Astrocyte (in vitro differentiated cells and primary cell): ENCODE data around the gene KIRREL3. TPM values are rescaled to one million over a fixed set of nuclear protein-coding genes. Genes with fewer than 3 reads are reported as not detected.

Experiments used
- DNase-seq: peaks from one replicate; pipeline ENCODE4 v3.0.0-alpha.2; 2010; ENCODE audit warnings: low read depth
- FAIRE-seq: peaks from 2 replicates; lab custom pipeline; 2011; peaks lifted over from hg19 to GRCh38; lab: Jason Lieb, UNC
- H2AFZ ChIP-seq: 2 replicates; pipeline ENCODE4 v1.6.0; 2012; ENCODE audit warnings: low read depth, low read length, inconsistent platforms
- H3K27ac ChIP-seq: 2 replicates; pipeline ENCODE4 v1.5.1; 2011; ENCODE audit warnings: low read depth, low read length, inconsistent platforms
- H3K27me3 ChIP-seq: 2 replicates; pipeline ENCODE4 v1.6.0; 2011; ENCODE audit warnings: low read length, inconsistent platforms; ENCODE audit not compliant: insufficient read depth
- H3K36me3 ChIP-seq: 2 replicates; pipeline ENCODE4 v1.5.1; 2011; ENCODE audit warnings: low read length, inconsistent platforms; ENCODE audit not compliant: insufficient read depth
- H3K4me1 ChIP-seq: 2 replicates; pipeline ENCODE4 v1.5.1; 2011; ENCODE audit warnings: low read length, inconsistent platforms; ENCODE audit not compliant: insufficient read depth
- H3K4me2 ChIP-seq: 2 replicates; pipeline ENCODE4 v1.6.0; 2012; ENCODE audit warnings: low read length, inconsistent platforms
- H3K4me3 ChIP-seq: 2 replicates; pipeline ENCODE4 v1.5.1; 2011; ENCODE audit warnings: low read depth, mild to moderate bottlenecking, low read length, inconsistent platforms; ENCODE audit not compliant: insufficient read depth
- H3K79me2 ChIP-seq: 2 replicates; pipeline ENCODE4 v1.6.0; 2012; ENCODE audit warnings: mild to moderate bottlenecking, low read length, inconsistent platforms; ENCODE audit not compliant: insufficient read depth
- H3K9ac ChIP-seq: 2 replicates; pipeline ENCODE4 v1.6.0; 2012; ENCODE audit warnings: mild to moderate bottlenecking, low read length, inconsistent platforms
- H3K9me3 ChIP-seq: 2 replicates; pipeline ENCODE4 v1.5.1; 2012; ENCODE audit warnings: low read depth, mild to moderate bottlenecking, low read length, inconsistent platforms; ENCODE audit not compliant: insufficient read depth
- H4K20me1 ChIP-seq: 2 replicates; pipeline ENCODE4 v1.6.0; 2012; ENCODE audit warnings: low read length, inconsistent platforms; ENCODE audit not compliant: insufficient read depth
- H3K27ac Mint-ChIP-seq: one replicate; pipeline ENCODE4 v1.8.0; 2021; ENCODE audit warnings: mild to moderate bottlenecking, mixed read lengths; ENCODE audit not compliant: unreplicated experiment
- H3K27me3 Mint-ChIP-seq: one replicate; pipeline ENCODE4 v1.8.0; 2021; ENCODE audit warnings: low read depth, mixed read lengths; ENCODE audit not compliant: unreplicated experiment
- H3K36me3 Mint-ChIP-seq: one replicate; pipeline ENCODE4 v1.8.0; 2021; ENCODE audit warnings: low read depth, mixed read lengths; ENCODE audit not compliant: unreplicated experiment
- H3K4me1 Mint-ChIP-seq: one replicate; pipeline ENCODE4 v1.8.0; 2021; ENCODE audit warnings: low read depth, mixed read lengths; ENCODE audit not compliant: unreplicated experiment
- H3K4me3 Mint-ChIP-seq: one replicate; pipeline ENCODE4 v1.8.0; 2021; ENCODE audit warnings: mild to moderate bottlenecking, moderate library complexity, mixed read lengths; ENCODE audit not compliant: unreplicated experiment
- H3K9me3 Mint-ChIP-seq: one replicate; pipeline ENCODE4 v1.8.0; 2021; ENCODE audit warnings: mild to moderate bottlenecking, mixed read lengths; ENCODE audit not compliant: unreplicated experiment
- EZH2 ChIP-seq: IDR thresholded peaks from 2 replicates; pipeline ENCODE4 v1.6.1; 2012; ENCODE audit warnings: mild to moderate bottlenecking, low read length, inconsistent platforms; ENCODE audit not compliant: insufficient read depth
- total RNA-seq: library from RNA; stranded (reverse); gene quantifications from 2 replicates; pipeline ENCODE4 v1.2.1, GENCODE V29; 2021
- TF ChIP-seq, protein P1 (sequence below): IDR thresholded peaks from 2 replicates; pipeline ENCODE4 v1.5.1; 2011; ENCODE audit warnings: low read depth, mild to moderate bottlenecking, inconsistent platforms, low read length, moderate library complexity; ENCODE audit not compliant: insufficient read depth

Gene KIRREL3
- total RNA-seq, 1 donor from 2014 or later, result 0.91 TPM

DNA sequence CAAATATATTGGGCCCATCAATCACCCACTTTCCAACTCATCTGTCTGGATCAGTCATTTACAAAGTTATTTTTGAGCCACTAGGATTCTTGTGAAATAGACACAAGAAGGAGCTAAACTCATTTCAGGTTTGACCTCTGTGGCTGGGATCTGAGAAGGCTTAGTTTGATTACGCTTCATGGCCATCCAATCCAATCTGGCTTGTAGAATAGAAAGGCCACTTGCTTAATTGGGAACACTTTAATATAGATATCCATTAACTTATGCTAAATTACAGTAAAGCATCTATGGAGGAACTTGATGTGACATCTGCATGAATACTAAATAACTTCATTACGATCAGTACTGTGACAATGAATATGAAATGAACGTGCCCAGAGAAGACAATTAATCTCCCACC, 360.9 kb downstream of the KIRREL3 start:
- H3K9ac ChIP-seq, result no peak overlapping the region
- no peaks in the 10 kb centered on the region for H3K9me3 Mint-ChIP-seq
- H3K9me3 ChIP-seq, result no peaks in the 10 kb centered on the region
- no peaks in the 10 kb centered on the region for H3K79me2 ChIP-seq
- peaks cover 27% of the 10 kb centered on the region for H3K4me1 ChIP-seq
- DNase-seq (no peak), FAIRE-seq (no peak)
- no peaks in the 10 kb centered on the region for H4K20me1 ChIP-seq
- no peaks in the 10 kb centered on the region for H3K36me3 ChIP-seq
- H3K4me1 Mint-ChIP-seq, result peaks cover 29% of the 10 kb centered on the region
- H3K27ac Mint-ChIP-seq, result no peak overlapping the region
- H3K27me3 Mint-ChIP-seq, result no peaks in the 10 kb centered on the region
- H3K4me2 ChIP-seq, result no peak overlapping the region
- TF ChIP-seq, protein P1, sequence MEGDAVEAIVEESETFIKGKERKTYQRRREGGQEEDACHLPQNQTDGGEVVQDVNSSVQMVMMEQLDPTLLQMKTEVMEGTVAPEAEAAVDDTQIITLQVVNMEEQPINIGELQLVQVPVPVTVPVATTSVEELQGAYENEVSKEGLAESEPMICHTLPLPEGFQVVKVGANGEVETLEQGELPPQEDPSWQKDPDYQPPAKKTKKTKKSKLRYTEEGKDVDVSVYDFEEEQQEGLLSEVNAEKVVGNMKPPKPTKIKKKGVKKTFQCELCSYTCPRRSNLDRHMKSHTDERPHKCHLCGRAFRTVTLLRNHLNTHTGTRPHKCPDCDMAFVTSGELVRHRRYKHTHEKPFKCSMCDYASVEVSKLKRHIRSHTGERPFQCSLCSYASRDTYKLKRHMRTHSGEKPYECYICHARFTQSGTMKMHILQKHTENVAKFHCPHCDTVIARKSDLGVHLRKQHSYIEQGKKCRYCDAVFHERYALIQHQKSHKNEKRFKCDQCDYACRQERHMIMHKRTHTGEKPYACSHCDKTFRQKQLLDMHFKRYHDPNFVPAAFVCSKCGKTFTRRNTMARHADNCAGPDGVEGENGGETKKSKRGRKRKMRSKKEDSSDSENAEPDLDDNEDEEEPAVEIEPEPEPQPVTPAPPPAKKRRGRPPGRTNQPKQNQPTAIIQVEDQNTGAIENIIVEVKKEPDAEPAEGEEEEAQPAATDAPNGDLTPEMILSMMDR, result no peak
- TF ChIP-seq EZH2, result no peak
- no peaks in the 10 kb centered on the region for H3K36me3 Mint-ChIP-seq
- no peak overlapping the region for H3K4me3 ChIP-seq
- H3K4me3 Mint-ChIP-seq, result no peak overlapping the region
- no peak overlapping the region for H2AFZ ChIP-seq
- H3K27ac ChIP-seq, result no peak overlapping the region
- no peaks in the 10 kb centered on the region for H3K27me3 ChIP-seq

DNA sequence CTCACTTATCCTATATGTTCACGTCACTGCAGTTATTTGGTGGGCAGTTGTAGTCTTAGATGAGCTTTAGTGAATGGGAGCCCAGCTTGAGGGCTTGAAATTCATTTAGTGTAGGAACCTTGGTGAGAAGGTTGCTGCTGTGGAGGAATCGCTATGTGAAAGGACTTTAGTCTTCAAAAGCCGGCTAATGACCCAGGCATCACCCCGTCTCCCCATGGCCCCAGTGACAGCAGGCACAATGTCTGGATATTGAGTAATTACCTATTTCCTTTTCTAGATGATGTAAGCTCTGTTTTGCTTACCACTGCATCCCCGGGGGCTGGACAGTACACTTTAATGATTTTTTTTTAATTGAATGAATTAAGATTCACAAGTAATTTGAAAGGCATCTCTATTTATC, 361.9 kb downstream of the KIRREL3 start:
- Histone ChIP-seq H3K4me2 (peak overlapping the region; percentile 68), H3K9ac (peak overlapping the region; percentile 48), H3K4me1 (peaks cover 27% of the 10 kb centered on the region), H3K27ac (peak overlapping the region; percentile 74), H4K20me1 (no peaks in the 10 kb centered on the region), H3K27me3 (no peaks in the 10 kb centered on the region), H3K79me2 (no peaks in the 10 kb centered on the region), H3K36me3 (no peaks in the 10 kb centered on the region), H3K9me3 (no peaks in the 10 kb centered on the region), H2AFZ (no peak overlapping the region), H3K4me3 (no peak overlapping the region)
- peaks cover 29% of the 10 kb centered on the region for H3K4me1 Mint-ChIP-seq
- H3K9me3 Mint-ChIP-seq, result no peaks in the 10 kb centered on the region
- peak overlapping the region; percentile 67 for H3K27ac Mint-ChIP-seq
- H3K27me3 Mint-ChIP-seq, result peaks cover 2% of the 10 kb centered on the region
- TF ChIP-seq EZH2, result no peak
- TF ChIP-seq, protein P1, result no peak
- DNase-seq (no peak), FAIRE-seq (no peak)
- peak overlapping the region; percentile 16 for H3K4me3 Mint-ChIP-seq
- no peaks in the 10 kb centered on the region for H3K36me3 Mint-ChIP-seq

DNA sequence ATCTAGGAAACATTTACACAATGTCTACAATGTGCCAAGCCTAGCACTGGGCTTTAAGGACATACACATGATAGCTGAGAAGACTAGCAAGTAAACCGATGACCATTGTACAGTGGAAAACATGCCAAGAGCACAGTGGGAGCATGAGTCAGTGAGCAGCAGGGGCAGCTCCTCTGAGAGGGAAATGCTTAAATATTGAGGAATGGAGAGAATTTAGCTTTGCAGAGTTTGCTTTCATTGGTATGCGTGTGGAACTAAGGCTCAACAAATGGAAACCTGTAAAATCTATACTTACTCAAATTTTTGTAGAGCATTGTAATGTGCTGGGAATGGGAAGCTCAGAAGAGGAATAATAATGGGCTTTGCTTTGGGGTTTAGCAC, 362.8 kb downstream of the KIRREL3 start:
- Mint-ChIP-seq H3K27me3 (peaks cover 2% of the 10 kb centered on the region), H3K4me3 (no peak overlapping the region), H3K9me3 (no peaks in the 10 kb centered on the region), H3K4me1 (peaks cover 37% of the 10 kb centered on the region), H3K27ac (peak overlapping the region; percentile 87), H3K36me3 (no peaks in the 10 kb centered on the region)
- peak; percentile 97 for FAIRE-seq
- peak overlapping the region; percentile 48 for H3K9ac ChIP-seq
- H3K4me1 ChIP-seq, result peaks cover 27% of the 10 kb centered on the region
- no peak overlapping the region for H2AFZ ChIP-seq
- H3K36me3 ChIP-seq, result no peaks in the 10 kb centered on the region
- TF ChIP-seq EZH2, result no peak
- TF ChIP-seq, protein P1, result no peak
- no peak overlapping the region for H3K4me3 ChIP-seq
- peak overlapping the region; percentile 83 for H3K27ac ChIP-seq
- H3K79me2 ChIP-seq, result no peaks in the 10 kb centered on the region
- no peaks in the 10 kb centered on the region for H3K9me3 ChIP-seq
- peak; percentile 97 for DNase-seq
- no peaks in the 10 kb centered on the region for H3K27me3 ChIP-seq
- H3K4me2 ChIP-seq, result peak overlapping the region; percentile 68
- H4K20me1 ChIP-seq, result no peaks in the 10 kb centered on the region
